CD4-positive, alpha-beta T cell treated with Interleukin-12 subunit alpha and Interleukin-12 subunit beta, for 1 hour (primary cell): Measurements from ENCODE around the gene TP73.

ENCODE experiments used
- DNase-seq: peaks from one replicate; pipeline ENCODE4 v3.0.0-alpha.2; 2020

Gene TP73

DNA sequence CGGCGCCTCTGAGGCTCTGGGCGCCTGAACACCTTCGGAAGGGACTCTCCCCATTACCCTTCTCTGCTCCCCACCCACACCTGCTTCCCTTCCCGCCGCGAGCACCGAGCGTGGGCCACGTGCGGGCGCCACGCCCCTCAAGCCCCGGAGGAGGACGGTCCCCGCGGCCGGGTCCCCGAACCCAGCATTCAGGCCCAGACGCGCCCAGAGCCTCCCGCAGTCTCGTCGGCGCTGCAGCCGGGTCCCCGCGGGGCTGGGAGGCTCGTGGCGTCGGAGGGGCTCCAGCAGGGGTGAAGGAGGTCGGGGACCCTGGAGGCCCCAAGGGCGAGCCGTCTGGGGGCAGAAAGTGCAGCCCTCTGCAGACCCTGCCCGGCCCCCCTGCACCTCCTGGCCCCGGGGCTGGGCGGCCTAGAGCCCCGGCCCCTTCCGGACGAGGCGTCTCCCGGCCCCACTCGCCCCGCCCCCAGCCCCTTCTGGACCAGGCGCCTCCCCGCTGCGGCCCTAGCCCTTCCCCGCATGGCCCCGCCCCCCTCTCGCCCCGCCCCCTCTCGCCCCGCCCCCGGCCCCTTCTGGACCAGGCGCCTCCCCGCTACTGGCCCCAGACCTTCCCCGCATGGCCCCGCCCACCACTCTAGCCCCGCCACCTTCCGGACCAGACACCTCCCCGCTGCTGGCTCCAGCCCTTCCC is 119.9 kb downstream of the TP73 start:
- DNase-seq = peak; percentile 93

- no peak for DNase-seq
These were observed 120.6 kb downstream of the TP73 start, which contains the start of gene SMIM1 for GRCh38 chr1:3772715-3773571. SMIM1 (plus strand) TSS chr1:3772749; CDS start chr1:3775374, 2,625 bp downstream.

GRCh38 chr1:3773572-3774275 is 121.4 kb downstream of the TP73 start:
- DNase-seq = no peak

GRCh38 chr1:3774276-3774945 is 122.1 kb downstream of the TP73 start:
- DNase-seq = no peak

- no peak for DNase-seq
These were observed 122.7 kb downstream of the TP73 start for GRCh38 chr1:3774946-3775489.

DNA sequence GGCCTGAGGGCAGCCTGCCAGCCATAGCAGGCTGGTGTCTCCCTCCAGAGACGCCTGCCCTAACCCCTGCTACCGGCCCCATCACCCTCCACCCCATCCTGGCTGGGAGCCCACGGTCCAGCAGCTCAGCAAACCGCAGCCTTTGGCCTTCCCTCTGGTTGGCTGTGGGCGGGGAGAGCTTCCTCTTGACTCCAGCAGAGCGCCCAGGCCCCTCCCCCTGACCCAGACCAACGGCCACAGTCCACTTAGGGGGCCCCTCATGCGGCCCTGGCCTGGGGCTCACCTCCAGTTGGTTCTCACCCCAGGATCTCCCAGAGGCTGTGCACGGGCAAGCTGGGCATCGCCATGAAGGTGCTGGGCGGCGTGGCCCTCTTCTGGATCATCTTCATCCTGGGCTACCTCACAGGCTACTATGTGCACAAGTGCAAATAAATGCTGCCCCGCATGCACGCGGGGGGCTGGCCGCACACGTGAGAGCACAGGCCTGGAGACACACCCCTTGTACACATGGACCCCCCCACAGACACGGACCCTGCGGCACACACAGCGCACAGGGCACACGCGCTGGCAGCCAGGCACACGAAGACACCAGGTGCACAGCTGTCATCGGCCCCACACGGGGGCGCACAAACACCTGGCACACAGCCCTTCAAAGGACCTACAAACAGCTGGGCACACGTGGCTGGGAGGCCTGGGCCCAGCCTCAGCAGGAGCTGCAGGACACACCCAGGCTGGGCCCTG is 123.3 kb downstream of the TP73 start:
- peak; percentile 57 for DNase-seq

DNA sequence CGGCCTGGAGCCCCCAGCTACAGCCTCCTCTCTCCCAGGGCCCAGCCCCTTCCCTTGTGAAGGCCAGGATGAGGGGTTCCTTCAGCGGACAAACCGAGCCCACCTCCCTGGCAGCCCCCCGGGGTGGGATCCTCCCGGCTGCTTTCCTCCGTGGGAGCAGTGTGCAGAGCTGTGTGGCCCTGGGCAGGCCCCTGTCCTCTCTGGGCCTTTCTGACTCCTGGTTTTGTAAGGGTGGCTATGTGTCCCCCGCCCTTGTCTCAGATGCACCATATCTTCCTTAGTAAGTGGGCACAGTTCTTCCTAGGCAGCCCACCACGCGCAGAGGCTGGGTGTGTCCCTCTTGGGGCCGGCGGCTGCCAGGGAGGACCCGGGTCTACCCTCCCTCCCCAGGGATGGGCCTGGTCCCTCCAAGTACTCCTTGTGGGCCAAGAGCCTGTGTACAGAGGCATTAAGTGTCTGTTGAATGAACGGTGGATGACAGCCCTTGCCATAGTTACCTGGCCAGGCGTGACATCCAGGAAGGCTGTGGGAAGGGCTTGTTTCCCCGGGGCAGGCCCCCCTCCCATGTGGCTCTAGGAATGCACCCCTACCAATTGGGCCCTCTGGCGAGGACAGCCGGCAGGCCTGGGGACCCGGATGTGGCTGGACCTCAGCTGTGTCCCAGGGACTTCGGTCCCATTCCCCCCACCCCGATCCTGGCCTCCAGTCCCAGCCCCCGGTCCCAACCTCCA is 124.1 kb downstream of the TP73 start:
- no peak for DNase-seq

- no peak for DNase-seq
These were observed 124.8 kb downstream of the TP73 start for GRCh38 chr1:3777078-3777547.

DNA sequence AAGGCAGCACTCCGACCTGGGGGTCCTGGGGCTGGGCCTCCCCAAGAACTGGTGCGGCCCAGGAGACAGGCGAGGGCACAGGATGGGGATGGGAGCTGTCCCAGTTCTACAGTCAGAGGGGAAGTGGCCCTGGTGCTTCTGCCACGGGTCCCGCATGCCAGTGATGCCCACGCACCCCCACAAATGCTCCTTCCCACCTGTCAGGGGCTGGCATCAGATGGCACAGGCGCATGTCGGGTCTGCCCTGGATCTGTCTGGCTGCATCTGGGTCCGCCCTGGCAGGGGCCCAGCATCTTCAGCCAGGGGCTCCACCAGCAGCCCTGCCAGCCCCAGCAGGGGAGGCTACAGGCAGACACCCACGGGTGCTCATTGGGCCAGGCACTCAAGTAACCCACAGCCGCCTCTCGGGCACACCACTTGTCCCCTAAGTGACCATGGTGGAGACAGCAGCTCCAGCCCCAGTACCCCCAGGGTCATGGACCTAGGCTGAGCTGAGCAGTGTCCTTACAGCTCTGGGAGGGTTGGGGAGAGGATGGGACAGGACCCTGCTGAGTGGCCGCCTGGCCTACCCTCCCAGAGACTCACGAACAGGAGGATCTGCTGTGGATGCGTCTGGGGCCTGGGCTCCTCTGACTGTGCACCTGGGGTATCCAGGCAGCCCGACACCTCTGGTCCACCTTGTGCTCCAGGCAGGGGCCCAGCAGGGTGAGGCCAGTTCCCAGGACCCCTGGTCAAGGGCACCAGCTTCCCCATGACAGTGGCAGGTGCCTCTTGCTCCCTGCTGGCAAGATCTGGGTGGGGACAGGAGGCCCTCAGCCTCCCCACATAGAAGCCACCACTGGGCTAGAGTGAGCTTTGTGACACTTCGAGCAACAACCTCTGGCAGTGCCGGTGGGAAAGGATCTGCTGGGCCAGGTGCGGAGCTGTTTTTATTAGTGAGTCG is 125.6 kb downstream of the TP73 start:
- no peak for DNase-seq

DNA sequence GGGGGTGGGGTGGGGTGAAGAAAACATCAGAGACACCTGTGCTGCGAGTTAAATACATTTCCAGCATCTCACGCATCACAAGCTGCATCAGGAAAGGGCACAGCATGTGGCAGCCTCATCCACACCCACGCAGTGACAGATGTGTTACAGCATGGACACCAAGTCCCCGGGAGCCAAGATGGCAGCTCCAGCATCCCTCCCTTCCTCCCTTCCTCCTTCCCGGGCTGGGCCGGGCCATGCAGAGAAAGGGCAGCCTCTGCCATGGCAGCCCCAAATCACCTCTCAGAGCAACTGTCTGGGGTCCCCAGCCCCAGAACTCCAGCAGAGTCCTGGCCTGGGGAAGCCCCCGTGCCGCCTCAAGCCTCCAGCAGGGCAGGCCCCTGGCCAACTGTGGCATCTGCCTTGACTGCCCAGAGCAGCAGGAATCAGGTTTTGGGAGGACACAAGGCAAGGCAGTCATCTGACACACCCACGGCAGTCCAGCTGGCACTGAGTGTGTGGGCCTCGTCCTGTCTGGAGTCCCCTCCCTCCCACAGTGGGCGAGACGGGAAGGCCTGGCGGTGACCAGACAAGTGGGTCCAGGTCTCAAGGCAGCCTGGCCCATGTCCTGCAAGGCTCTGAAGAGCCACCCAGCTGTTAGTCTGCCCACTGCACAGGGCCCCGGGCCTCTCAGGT is 126.4 kb downstream of the TP73 start:
- DNase-seq = no peak

DNA sequence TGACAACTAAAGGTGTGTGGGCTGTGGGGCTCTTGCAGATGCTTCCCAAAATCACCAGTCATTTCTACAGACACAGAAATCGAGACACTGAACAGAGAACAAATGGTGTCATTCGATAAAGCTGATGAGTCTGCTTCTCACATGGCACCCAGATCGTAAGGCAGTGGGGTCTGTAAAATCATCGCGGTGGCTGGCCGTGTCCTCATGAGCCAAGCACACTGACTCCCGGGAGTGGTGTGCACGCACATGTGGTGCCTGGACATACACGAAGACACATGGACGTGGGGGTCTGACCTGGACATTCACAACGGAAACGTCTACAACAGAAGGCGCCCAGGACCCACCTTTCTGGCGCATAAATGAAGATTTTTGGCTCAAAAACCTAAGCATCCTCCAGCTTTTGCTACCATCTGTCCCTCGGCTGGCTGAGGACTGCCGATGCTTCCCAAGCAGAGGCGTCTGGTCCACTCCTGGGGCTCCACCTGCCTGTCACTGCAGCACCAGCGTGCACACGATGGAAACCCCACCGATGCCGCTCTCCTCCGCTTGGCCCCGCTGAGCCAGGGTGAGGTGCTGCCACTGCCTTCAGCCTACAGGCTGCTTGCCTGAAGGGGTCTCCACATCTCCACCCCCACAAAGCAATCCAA is 127.1 kb downstream of the TP73 start:
- DNase-seq = no peak

- no peak for DNase-seq
These were observed 127.6 kb downstream of the TP73 start for GRCh38 chr1:3779912-3780416.

GRCh38 chr1:3780901-3781300 is 128.6 kb downstream of the TP73 start:
- no peak for DNase-seq

DNA sequence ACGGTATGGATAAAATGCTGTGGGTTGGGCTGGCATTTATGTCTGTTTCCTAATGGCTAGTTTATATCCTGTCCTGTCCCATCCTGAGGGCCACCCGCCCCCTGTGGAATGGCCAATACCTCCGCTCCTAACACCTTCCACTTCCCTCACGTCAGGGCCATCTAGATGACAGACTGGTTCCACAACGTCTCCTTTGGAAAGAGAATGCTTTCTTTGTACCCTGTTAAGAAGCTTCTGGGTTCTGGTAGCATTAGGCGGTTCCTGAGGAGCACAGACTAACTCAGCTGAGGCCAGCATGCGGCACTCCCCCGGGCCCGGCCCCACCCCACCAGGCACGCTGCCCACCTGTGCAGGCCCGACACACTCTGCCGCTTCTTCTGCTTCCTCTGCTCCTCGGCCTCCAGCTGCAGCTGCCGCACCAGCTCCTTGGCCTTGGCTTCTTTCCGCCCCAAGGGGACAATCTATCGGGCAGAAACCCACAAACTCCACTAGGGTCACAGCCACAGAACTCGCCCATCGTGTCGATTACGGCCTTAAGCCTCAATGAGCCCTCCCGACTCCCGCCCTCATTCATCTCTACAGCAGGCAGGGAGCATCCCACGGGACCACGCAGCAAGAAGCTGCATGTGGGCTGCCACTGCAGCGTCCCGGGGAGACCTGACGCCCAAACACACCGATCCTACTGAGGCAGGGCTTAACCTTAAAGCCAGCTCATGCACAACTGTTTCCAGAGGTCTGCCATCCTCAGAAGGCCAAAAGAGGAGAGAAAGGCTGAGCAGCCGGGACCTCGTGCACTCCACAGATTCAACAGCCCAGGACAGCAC is 131.5 kb downstream of the TP73 start:
- no peak for DNase-seq

DNA sequence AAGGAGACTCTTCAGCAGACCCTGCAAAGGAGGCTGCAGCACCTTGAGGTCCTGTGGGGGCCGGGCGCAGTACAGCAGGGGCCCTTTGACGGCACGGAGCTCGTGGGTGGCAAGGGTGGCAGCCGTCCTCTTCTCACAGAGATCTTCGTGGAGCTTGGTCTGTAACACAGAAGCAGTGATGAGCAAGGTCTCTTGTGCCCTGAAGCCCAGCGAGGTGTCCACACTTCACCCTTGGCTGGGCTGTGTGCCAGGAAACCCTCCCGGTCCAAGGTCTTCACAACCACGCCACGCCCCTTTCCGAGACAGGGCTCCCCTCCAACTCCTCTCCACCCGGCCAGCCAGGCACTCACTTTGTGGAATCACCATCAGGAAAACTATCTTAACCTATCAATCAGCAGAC is 132.7 kb downstream of the TP73 start:
- DNase-seq = no peak

DNA sequence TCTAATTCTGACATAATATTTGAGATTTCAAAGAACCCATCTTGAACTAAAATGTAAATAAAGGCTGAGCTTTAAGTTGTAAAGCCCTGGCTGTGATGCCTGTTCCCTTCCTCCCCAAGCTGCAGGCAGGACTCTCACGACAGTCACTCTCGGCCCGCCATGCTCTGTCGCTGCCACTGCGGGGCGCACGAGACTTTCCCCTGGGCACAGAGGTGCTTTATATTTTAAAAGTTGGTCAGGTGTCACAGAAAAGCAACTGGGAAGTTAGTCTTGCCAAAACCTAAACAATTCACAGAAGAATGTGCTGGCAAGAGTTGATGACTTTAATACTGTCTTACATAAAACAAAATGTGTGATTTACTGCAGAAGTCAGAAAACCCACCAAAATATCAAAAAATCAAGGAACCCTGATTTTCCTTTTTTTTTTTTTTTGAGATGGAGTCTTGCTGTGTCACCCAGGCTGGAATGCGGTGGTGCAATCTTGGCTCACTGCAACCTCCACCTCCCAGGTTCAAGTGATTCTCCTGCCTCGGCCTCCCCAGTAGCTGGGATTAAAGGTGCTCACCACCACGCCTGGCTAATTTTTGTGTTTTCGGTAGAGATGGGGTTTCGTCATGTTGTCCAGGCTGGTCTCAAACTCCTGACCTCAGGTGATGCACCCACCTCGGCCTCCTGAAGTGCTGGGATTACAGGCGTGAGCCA is 133.3 kb downstream of the TP73 start:
- DNase-seq = no peak
